Type B pancreatic cell (in vitro differentiated cells): ENCODE measurements around the gene MIPOL1. TPM values are rescaled to one million over a fixed set of nuclear protein-coding genes. Genes with fewer than 3 reads are reported as not detected.
A peak's percentile ranks its signal among the peaks of the same experiment; 100 is the strongest.

Source experiments
- DNase-seq: peaks from one replicate; pipeline ENCODE4 v3.0.0; 2021; ENCODE audit warnings: mixed read lengths; ENCODE audit not compliant: unreplicated experiment; ENCODE audit errors: extremely low spot score
- H3K27ac Mint-ChIP-seq: 2 replicates; pipeline ENCODE4 v1.8.0; 2021; ENCODE audit warnings: mild to moderate bottlenecking, mixed read lengths
- H3K27me3 Mint-ChIP-seq: 2 replicates; pipeline ENCODE4 v1.8.0; 2021; ENCODE audit warnings: mixed read lengths
- H3K36me3 Mint-ChIP-seq: 2 replicates; pipeline ENCODE4 v1.8.0; 2021; ENCODE audit warnings: mixed read lengths
- H3K4me1 Mint-ChIP-seq: one replicate; pipeline ENCODE4 v1.8.0; 2021; ENCODE audit warnings: mixed read lengths; ENCODE audit not compliant: unreplicated experiment
- H3K4me3 Mint-ChIP-seq: 2 replicates; pipeline ENCODE4 v1.8.0; 2021; ENCODE audit warnings: mild to moderate bottlenecking, mixed read lengths
- H3K9me3 Mint-ChIP-seq: 2 replicates; pipeline ENCODE4 v1.8.0; 2021; ENCODE audit warnings: mixed read lengths
- CTCF ChIP-seq: fragments of 200-600 bp; sonication (generic); conservative IDR thresholded peaks from 2 replicates; pipeline ENCODE4 v1.5.0; 2021; ENCODE audit warnings: antibody characterized with exemption, mild to moderate bottlenecking
- total RNA-seq: library from RNA; stranded (reverse); gene quantifications from 2 replicates; pipeline ENCODE4 v1.2.1, GENCODE V29; 2021; ENCODE audit warnings: low replicate concordance

The MIPOL1 gene
- total RNA-seq, 1 donor from 2014 or later: 14.5 TPM

DNA sequence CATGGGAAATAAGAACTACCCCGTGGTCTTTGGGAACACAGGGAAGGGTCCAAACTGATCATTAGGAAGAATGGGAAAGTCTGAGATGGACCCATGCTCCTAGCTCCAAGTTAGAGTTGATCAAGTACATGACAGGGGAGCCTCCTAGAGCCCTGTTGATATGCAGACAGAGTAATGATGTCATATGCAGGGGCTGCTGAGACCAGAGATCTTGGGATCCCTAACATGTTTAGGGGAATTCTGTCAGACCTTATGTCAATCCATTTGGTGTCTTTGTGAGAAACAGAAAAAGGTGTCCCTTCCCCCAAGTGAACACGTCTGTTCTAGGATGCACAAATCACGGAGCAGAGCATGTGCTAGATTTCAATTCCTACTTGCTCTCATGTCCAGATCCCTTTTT lies 31.9 kb upstream of the MIPOL1 start:
- H3K4me1 Mint-ChIP-seq: no peaks in the 10 kb centered on the region
- DNase-seq: no peak
- no peak overlapping the region for H3K27ac Mint-ChIP-seq
- H3K27me3 Mint-ChIP-seq: peaks cover 5% of the 10 kb centered on the region
- H3K9me3 Mint-ChIP-seq: no peaks in the 10 kb centered on the region
- H3K36me3 Mint-ChIP-seq: no peaks in the 10 kb centered on the region
- no peak overlapping the region for H3K4me3 Mint-ChIP-seq
- TF ChIP-seq CTCF: no peak

DNA sequence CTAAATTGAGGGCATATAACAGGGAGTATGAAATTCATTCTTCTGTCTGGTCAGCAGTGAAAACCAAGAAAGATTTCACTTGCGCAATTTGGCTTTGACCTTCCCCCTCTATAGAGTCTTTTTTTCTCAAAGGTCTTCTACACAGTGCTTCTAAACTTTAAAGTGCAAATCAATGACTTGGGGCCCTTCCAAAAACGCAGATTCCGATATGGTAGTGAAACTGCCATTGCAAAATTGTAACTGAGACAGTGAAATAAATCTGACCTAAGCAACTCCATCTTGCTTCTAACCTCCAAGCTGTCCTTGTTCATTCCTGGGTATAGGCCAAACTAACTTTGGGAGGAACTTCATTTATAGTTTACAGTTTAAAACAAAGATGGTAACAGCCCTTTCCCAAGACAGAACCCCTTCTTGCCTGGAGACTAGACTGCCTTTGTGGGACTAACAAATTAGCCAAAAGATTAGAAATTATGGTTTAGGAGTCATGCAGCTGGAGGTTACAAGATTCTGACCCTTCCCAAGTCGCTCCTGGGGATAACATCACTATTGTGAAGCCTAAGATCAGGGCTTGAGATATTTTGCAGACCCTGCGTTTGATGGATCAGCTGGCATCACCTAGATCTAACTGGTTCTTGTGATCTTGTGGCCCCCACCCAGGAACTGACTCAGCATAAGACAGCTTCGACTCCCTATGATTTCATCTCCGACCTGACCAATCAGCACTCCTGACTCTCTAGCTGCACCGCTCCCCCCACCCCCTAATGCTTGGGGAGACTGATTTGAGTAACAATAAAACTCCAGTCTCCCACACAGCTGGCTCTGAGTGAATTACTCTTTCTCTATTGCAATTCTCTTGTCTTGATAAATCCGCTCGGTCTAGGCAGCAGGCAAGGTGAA lies 30.3 kb upstream of the MIPOL1 start:
- no peak for TF ChIP-seq CTCF
- Mint-ChIP-seq H3K4me3 (no peak overlapping the region), H3K27me3 (peaks cover 5% of the 10 kb centered on the region), H3K36me3 (no peaks in the 10 kb centered on the region), H3K9me3 (no peaks in the 10 kb centered on the region), H3K27ac (no peak overlapping the region), H3K4me1 (peaks cover 3% of the 10 kb centered on the region)
- no peak for DNase-seq

DNA sequence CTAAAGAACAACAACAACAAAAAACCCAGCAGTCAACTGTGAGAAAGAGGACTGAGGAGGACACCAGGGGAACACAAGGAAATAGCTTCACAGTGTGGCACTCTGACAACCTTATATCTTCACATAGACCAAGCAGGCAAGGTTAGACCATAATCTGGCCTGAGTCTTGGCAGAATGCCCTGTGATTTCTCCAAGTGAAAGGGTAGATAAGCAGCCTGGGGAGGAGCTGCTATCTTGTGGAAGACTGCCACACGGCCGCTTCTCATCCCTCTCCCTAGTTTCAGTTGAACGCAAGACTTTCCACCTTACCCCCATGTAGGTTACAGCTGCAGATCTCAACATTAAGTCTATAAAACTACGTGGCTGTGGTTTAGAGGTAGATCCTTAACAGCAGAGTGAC lies 29.0 kb upstream of the MIPOL1 start:
- no peak overlapping the region for H3K27ac Mint-ChIP-seq
- peaks cover 11% of the 10 kb centered on the region for H3K4me1 Mint-ChIP-seq
- DNase-seq: no peak

DNA sequence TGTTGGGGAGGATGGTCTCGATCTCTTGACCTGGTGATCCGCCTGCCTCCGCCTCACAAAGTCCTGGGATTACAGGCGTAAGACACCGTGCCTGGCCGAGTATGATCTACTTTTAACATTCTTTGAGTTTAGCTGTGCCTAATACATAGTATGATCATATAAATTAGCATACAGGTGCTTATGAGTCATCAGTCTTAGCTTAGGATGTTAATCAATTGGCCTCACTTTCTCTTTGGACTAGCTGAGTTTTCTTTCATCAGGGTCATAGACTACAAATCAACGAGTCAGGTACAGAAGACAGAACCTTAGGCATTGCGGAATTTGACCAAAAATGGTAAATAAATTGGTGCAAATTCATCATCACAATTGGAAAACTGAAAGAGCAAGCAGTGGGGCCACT lies 27.5 kb upstream of the MIPOL1 start:
- Mint-ChIP-seq H3K4me1 (peaks cover 17% of the 10 kb centered on the region), H3K4me3 (peak overlapping the region; percentile 69), H3K9me3 (no peaks in the 10 kb centered on the region), H3K36me3 (no peaks in the 10 kb centered on the region), H3K27me3 (peaks cover 5% of the 10 kb centered on the region), H3K27ac (no peak overlapping the region)
- no peak for TF ChIP-seq CTCF
- DNase-seq: no peak

More for the DNA sequence above, 29.0 kb upstream of the MIPOL1 start:
- Mint-ChIP-seq H3K36me3 (no peaks in the 10 kb centered on the region), H3K4me3 (no peak overlapping the region), H3K9me3 (no peaks in the 10 kb centered on the region), H3K27me3 (peaks cover 5% of the 10 kb centered on the region)
- no peak for TF ChIP-seq CTCF

GRCh38 chr14:37170993-37171392 lies 26.7 kb upstream of the MIPOL1 start:
- no peak for TF ChIP-seq CTCF
- no peaks in the 10 kb centered on the region for H3K36me3 Mint-ChIP-seq
- H3K4me3 Mint-ChIP-seq: no peak overlapping the region
- peaks cover 5% of the 10 kb centered on the region for H3K27me3 Mint-ChIP-seq
- no peaks in the 10 kb centered on the region for H3K9me3 Mint-ChIP-seq
- peaks cover 17% of the 10 kb centered on the region for H3K4me1 Mint-ChIP-seq
- no peak for DNase-seq
- H3K27ac Mint-ChIP-seq: no peak overlapping the region
